SK-N-DZ (cell line): ENCODE results near the gene CEP76.
"Not testable (repeated sequence)": the region's sequence is repeated elsewhere in the genome, so short reads cannot be mapped to it uniquely, and the experiment has no call there.

ENCODE experiments used
- DNase-seq: peaks from one replicate; pipeline ENCODE4 v3.0.0-alpha.2; 2015; ENCODE audit warnings: low spot score

Gene CEP76

DNA sequence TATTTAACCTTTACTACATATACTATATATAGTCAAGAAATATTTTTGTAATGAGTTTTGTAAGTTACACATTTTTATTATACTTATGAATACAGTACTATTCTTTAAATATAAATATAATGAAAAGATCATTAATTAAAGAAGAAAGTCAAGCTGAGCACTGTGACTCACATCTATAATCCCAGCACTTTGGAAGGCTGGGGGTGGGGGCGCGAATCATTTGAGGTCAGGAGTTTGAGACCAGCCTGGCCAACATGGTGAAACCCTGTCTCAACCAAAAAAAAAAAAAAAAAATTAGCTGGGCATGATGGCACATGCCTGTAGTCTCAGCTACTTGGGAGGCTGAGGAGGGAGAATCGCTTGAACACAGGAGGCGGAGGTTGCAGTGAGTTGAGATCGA, 58.8 kb downstream of the CEP76 start:
- DNase-seq = not testable (repeated sequence)

DNA sequence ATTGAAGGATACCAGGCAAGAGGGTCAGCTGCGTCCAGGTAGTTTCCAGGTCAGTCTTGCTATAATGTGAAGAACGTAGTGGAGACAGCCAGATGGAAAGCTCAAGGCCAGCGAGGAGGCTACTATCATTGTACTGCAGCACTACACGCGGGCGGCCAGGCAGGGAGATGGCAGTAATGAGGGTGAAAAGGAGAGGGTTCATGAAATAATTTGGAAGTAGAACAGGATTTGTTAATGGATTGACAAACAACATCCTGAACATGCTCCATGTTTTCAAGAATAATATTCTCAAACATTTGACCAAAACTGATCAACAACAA, 61.7 kb downstream of the CEP76 start:
- no peak for DNase-seq

DNA sequence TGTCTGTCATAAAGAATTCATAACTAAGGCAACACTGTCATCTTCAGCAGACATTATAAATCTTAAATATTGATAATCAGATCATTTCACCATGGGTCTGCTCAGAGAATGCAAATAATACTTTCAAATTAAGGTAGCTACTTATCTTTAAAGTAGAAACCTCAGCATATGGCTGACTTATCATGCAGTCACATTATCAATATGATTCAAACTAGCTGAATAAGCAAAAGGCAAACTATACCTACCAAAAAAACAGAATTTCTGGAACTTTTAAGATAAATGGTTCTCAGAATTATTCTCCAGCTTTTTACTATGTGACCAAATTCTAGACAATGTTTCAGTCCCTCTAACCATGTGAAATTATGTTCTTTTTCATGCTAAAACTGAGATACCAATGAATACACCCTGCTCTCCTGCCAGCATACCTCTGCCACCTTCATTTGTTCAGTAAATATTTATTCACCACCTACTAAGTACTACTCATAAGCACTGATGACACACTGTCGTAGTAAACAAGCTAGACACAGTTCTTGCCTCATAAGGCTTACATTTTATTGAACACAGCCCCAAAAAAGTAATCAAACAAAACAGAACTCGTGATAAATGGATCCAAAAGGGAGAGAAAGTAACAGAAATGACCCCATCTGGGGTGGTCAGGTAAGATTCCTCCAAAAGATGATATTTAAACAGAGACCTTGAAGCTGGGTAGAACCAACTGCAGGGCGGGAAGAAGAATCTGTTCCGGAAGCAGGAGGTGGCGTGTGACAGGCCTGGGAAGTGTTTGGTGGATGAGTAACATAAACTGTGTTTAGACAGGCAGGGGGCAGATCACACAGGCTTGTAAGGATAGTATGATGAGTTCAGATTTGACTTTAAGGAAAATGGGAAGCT, 62.3 kb downstream of the CEP76 start:
- DNase-seq = no peak

DNA sequence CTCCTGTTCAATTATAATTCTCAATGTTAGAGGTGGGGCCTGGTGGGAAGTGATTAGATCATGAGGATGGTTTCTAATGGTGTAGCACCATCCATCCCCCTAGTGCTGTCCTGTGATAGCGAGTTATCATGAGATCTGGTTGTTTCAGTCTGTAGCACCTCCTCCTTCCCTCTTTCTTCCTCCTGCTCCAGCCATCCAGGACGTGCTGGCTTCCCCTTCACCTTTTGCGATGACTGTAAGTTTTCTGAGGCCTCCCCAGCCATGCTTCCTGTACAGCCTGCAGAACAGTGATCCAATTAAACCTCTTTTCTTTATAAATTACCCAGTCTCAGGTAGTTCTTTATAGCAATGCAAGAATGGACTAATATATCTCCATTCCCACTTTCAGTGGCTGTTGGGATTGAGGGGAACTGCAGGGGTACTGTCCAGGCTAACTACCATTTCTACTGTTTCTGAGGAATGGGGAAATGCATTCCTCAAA, 63.8 kb downstream of the CEP76 start:
- DNase-seq = no peak

DNA sequence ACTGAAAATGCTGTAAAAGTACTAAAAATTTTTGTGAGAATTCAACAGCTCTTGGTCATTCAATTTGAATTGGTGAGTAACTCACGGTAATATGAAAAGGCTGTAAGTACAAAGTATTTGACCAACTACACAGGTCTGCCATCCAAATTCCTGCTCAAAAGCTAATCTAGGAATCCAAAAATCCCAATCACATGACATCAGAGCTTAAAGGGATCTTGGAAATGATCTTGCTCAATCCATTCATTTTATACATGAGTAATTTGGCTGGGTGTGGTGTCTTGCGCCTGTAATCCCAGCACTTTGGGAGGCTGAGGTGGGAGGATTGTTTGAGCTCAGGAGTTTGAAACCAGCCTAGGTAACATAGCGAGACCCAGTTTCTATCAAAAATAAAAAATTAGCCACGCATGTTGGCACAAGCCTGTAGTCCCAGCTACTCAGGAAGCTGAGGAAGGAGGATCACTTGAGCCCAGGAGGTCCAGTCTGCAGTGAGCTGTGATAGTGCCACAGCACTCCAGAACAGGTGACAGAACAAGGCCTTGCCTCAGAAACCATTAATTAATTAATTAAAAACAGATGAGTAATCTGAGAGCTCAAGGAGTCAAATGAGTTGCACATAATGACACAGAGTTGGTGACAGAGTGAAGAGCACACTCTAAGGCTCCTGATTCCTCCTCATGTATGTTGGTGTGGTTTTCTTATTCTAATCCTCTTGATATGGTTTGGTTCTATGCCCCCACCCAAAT, 64.5 kb downstream of the CEP76 start:
- DNase-seq = no peak

DNA sequence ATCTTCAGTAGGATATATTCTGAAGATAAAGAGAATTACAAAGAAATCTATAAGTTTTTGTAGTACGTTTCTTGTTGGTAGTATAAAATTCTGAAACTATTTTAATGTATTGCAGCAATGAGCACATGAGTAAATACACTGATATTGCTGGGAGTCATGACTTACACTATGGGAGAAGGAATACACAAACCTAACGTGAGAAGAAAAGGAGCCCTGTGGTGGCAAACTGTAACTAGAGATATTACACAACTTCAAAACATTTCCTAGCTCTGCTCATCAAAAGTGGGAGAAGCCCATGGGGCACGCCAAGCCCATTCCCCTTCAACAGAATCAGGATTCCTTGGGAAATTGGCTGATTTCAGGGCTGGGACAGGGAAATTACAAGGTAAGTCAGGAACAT, 65.1 kb downstream of the CEP76 start:
- no peak for DNase-seq

DNA sequence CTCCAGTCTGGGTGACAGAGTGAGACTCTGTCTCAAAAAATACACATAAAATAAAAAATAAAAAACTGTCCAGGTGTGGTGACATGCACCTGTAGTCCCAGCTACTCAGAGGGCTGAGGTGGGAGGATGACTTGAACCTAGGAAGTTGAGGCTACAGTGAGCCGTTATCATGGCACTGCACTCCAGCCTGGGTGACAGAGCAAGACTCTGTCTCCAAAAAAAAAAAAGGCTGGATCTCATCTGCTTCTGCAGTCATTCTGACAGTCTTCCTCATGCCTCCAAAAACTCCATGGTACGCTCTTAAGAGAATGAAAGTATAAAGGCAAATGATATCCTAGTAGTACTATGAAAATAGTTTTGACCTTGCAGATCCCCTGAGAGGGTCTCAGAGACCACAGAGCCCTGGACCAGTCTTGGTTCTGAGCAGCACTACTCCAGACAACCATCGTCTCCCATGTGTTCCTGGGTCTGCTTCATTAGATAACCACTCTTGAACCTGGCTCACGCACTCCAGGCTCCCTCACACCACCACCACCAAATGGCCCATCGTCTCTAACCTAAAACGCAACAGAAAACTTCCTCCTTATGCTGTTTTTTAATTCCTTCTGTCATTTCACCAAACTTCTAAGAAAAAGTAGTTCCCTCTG, 70.6 kb downstream of the CEP76 start:
- no peak for DNase-seq

DNA sequence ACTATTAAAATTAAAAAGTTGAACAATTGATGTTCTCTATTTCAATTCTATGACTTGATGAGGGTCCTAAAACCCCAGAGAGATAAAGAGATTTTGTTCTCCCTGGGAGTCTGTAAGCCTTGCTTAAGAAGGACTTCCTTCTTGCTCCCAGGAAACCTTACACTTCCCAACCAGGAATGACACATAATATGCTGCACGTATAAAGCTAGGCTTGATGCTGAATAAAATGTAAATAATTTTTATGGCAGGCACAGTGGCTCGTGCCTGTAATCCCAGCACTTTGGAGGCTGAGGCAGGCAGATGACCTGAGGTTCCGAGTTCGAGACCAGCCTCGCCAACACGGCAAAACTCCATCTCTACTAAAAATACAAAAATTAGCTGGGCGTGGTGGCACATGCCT, 72.4 kb downstream of the CEP76 start:
- no peak for DNase-seq

DNA sequence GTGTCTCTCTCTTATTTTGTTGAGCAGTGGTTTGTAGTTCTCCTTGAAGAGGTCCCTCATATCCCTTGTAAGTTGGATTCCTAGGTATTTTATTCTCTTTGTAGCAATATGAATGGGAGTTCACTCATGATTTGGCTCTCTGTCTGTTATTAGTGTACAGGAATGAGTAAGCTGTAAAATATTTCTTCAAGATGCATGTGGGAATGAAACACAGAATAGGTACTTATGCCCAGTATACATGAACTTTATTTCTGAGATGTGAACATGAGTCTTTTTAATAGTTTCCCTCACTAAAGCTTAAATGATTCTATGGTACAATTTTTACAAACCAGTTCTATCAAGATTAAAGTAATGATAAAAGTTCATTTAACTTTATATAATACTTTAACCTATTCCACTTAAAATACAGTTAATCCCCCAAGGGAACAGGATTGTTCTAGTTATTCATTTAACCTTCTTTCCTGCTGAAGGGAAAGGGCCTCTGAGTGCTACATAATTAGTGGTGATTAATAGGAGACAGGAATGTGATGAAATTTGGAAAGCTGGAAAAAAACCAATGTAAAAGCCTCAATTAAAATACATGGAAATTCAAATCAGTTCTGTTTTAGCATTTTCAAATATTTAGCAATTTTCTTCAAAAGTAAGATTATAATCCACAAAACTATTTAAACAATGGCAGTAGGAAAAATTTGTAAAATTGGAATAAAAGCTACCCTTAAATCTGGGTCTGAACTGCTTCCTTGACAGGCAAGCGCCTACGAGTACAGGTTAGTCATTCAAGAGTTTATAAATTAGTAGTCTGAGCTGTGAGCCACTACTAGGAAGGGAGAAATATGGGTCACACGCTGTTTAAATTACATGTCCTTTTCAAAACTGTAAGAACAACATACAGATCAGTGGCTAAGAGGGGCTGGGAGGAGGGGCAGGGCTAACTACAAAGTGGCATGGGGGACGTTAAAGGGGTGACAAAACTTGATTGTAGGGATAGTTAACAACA, 73.5 kb downstream of the CEP76 start:
- DNase-seq = no peak

DNA sequence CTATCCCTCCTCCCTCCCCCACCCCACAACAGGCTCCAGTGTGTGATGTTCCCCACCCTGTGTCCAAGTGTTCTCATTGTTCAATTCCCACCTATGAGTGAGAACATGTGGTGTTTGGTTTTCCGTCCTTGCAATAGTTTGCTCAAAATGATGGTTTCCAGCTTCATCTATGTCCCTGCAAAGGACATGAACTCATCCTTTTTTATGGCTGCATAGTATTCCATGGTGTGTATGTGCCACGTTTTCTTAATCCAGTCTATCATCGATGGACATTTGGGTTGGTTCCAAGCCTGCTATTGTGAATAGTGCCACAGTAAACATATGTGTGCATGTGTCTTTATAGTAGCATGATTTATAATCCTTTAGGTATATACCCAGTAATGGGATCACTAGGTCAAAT, 75.3 kb downstream of the CEP76 start:
- DNase-seq = not testable (repeated sequence)

DNA sequence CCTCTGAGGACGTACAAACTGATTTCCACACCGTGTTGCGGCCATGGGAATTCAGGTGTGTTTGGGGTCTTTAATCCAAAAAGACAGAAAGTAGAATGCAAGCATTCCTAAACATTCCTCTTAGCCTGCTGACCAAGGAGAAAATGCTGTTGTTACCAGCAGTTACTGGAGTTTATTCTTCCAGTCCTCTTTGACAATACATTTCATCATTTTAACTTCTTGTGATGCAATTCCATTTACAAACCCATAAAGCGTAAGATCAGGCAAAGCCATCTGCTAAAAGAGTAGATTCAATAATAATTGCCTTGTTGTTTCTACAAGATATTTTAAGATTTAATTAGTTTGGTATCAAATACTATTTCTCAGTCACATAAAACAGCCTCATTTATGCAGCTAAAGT, 77.3 kb downstream of the CEP76 start:
- DNase-seq = no peak
